BJ (cell line): ENCODE measurements around the gene RAB27B. TPM values are rescaled to one million over a fixed set of nuclear protein-coding genes. Genes with fewer than 3 reads are reported as not detected.

ENCODE experiments used
- CTCF ChIA-PET: fragments of 350-600 bp; formaldehyde crosslinking; extraction: SDS; loops from one replicate; lab custom pipeline; 2021; ENCODE audit warnings: antibody characterized with exemption, inconsistent platforms; lab: Yijun Ruan, JAX
- POLR2A ChIA-PET: fragments of 300-600 bp; sonication (Branson Sonifier 250); formaldehyde crosslinking; extraction: SDS; loops from one replicate; lab custom pipeline; 2021; ENCODE audit warnings: antibody characterized with exemption; lab: Charles Lee
- DNase-seq: peaks from one replicate; pipeline ENCODE4 v3.0.0-alpha.2; 2011; ENCODE audit warnings: low read depth
- H3K27me3 ChIP-seq: 2 replicates; pipeline ENCODE4 v1.6.0; 2011; ENCODE audit warnings: low read length; ENCODE audit not compliant: control insufficient read depth, insufficient read depth
- H3K36me3 ChIP-seq: 2 replicates; pipeline ENCODE4 v1.5.1; 2011; ENCODE audit warnings: low read length; ENCODE audit not compliant: control insufficient read depth, insufficient read depth
- H3K4me3 ChIP-seq: 2 replicates; pipeline ENCODE4 v1.5.1; 2011; ENCODE audit warnings: low read depth, mild to moderate bottlenecking, control low read depth, low read length
- CTCF ChIP-seq: IDR thresholded peaks from 2 replicates; pipeline ENCODE4 v1.5.1; 2011; ENCODE audit warnings: low read depth, mild to moderate bottlenecking, control low read depth, inconsistent platforms, low read length, moderate library complexity; ENCODE audit not compliant: insufficient read depth
- polyA plus RNA-seq: library from polyadenylated mRNA; depleted of rRNA; stranded (reverse); fragments of >200 nt; gene quantifications from 2 replicates; pipeline ENCODE4 v1.2.3, GENCODE V29; 2011

Gene RAB27B
- polyA plus RNA-seq, 1 experiment, result 0.25 TPM

GRCh38 chr18:54787121-54787520 lies 41.2 kb upstream of the RAB27B start:
- TF ChIP-seq CTCF, result no peak
- ChIA-PET POLR2A (no interaction called here), CTCF (interaction anchor here (1.1 to 1.4 kb wide), 4 partner anchors 10 to 197 kb away, joined by 3 to 6 read pairs (median 4); no protein-coding TSS in a partner anchor)
- DNase-seq, result no peak
- no peaks in the 10 kb centered on the region for H3K27me3 ChIP-seq
- H3K36me3 ChIP-seq, result no peaks in the 10 kb centered on the region
- H3K4me3 ChIP-seq, result no peak overlapping the region

GRCh38 chr18:54787616-54788015 lies 40.7 kb upstream of the RAB27B start:
- DNase-seq, result peak; percentile 56
- CTCF ChIA-PET, result interaction anchor here (1.1 to 1.4 kb wide), 4 partner anchors 10 to 196 kb away, joined by 3 to 6 read pairs (median 4); no protein-coding TSS in a partner anchor
- H3K36me3 ChIP-seq, result no peaks in the 10 kb centered on the region
- no peaks in the 10 kb centered on the region for H3K27me3 ChIP-seq
- H3K4me3 ChIP-seq, result no peak overlapping the region
- POLR2A ChIA-PET, result no interaction called here
- no peak for TF ChIP-seq CTCF

DNA sequence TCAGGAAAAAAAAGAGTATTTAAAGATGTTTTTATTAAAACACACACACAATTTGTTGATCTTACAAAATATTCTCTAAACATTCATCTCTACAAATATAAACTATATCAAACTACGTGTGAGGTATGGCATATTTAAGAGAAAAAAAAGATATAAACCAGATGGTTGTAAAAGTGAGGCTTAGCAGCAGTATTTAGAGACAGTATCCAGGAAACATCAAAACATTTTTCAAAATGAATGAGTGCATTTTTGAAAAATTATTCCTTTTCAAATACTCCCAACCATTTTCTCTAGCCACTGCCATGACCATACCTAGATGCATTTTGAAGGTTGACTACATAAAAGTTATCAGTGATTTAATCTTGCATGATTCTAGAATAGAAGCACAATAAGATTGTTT lies 38.2 kb upstream of the RAB27B start:
- no peak overlapping the region for H3K4me3 ChIP-seq
- POLR2A ChIA-PET, result no interaction called here
- CTCF ChIA-PET, result no interaction called here
- H3K27me3 ChIP-seq, result no peaks in the 10 kb centered on the region
- H3K36me3 ChIP-seq, result no peaks in the 10 kb centered on the region
- no peak for TF ChIP-seq CTCF
- no peak for DNase-seq

- Histone ChIP-seq H3K36me3 (no peaks in the 10 kb centered on the region), H3K27me3 (no peaks in the 10 kb centered on the region), H3K4me3 (no peak overlapping the region)
- POLR2A ChIA-PET, result no interaction called here
- DNase-seq, result no peak
- CTCF ChIA-PET, result no interaction called here
- TF ChIP-seq CTCF, result no peak
Measured at GRCh38 chr18:54791657-54792056, 36.6 kb upstream of the RAB27B start.

DNA sequence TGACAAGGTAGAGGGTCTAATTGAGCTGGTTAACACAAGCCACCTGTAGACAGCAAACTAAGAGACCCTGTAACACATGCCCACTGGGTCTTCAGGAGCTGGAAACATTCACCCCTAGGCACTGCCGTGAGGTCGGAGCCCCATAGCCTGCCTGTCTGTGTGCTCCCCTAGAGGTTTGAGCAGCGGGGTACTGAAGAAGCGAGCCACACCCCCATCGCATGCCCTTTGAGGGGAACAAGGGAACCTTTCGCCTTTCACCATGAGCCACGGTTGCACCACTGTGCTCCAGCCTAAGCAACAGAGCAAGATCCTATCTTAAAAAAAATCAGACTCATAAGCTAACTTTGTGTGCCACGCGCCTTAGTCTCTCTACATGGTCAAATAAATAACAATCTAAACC lies 36.2 kb upstream of the RAB27B start:
- POLR2A ChIA-PET, result no interaction called here
- CTCF ChIA-PET, result no interaction called here
- DNase-seq, result no peak

More for the DNA sequence above, 36.2 kb upstream of the RAB27B start:
- TF ChIP-seq CTCF, result no peak
- Histone ChIP-seq H3K27me3 (no peaks in the 10 kb centered on the region), H3K36me3 (no peaks in the 10 kb centered on the region), H3K4me3 (no peak overlapping the region)
